Embryonic facial prominence (tissue), 1 donor: ENCODE data around the gene OCA2.

Experiments
- DNase-seq: peaks from one replicate; pipeline ENCODE4 v3.0.0-alpha.2; 2016; ENCODE audit errors: extremely low spot score

The OCA2 gene

GRCh38 chr15:28079313-28079969 lies 19.7 kb downstream of the OCA2 start:
- no peak for DNase-seq

- DNase-seq: no peak
Measured at GRCh38 chr15:28078191-28078719, 20.9 kb downstream of the OCA2 start.

GRCh38 chr15:28075573-28075972 lies 23.5 kb downstream of the OCA2 start:
- no peak for DNase-seq

GRCh38 chr15:28068930-28069329 lies 30.2 kb downstream of the OCA2 start:
- DNase-seq: no peak

- DNase-seq: no peak
Measured at GRCh38 chr15:28066231-28066630, 32.9 kb downstream of the OCA2 start.

GRCh38 chr15:28060005-28060404 lies 39.1 kb downstream of the OCA2 start:
- no peak for DNase-seq

- no peak for DNase-seq
Measured at GRCh38 chr15:28058082-28058481, 41.0 kb downstream of the OCA2 start.

- DNase-seq: no peak
Measured at GRCh38 chr15:28051955-28052633, 47.0 kb downstream of the OCA2 start.

GRCh38 chr15:28049581-28049980 lies 49.5 kb downstream of the OCA2 start:
- DNase-seq: no peak

- DNase-seq: no peak
Measured at GRCh38 chr15:28047277-28047676, 51.8 kb downstream of the OCA2 start.

GRCh38 chr15:28044121-28044672 lies 54.9 kb downstream of the OCA2 start:
- DNase-seq: no peak

- DNase-seq: no peak
Measured at GRCh38 chr15:28043691-28044091, 55.4 kb downstream of the OCA2 start.

- no peak for DNase-seq
Measured at GRCh38 chr15:28037969-28038590, 61.0 kb downstream of the OCA2 start.

GRCh38 chr15:28033443-28033842 lies 65.7 kb downstream of the OCA2 start:
- DNase-seq: no peak

- DNase-seq: no peak
Measured at GRCh38 chr15:28030801-28031200, 68.3 kb downstream of the OCA2 start.

- DNase-seq: no peak
Measured at GRCh38 chr15:28027714-28028076, 71.4 kb downstream of the OCA2 start.

GRCh38 chr15:28026764-28027713 lies 72.1 kb downstream of the OCA2 start:
- no peak for DNase-seq

- no peak for DNase-seq
Measured at GRCh38 chr15:28026221-28026620, 72.9 kb downstream of the OCA2 start.

GRCh38 chr15:28025413-28025812 lies 73.7 kb downstream of the OCA2 start:
- no peak for DNase-seq

GRCh38 chr15:28024889-28025250 lies 74.2 kb downstream of the OCA2 start:
- DNase-seq: no peak
